ENCODE data around the gene ZNF490. TPM values are rescaled to one million over a fixed set of nuclear protein-coding genes. Genes with fewer than 3 reads are reported as not detected.
A peak's percentile ranks its signal among the peaks of the same experiment; 100 is the strongest.

The ZNF490 gene
- total and polyA plus RNA-seq, 10 of the 15 experiments (the other 5 are each of a cell fraction or from before 2014, with no cell fraction given) = 0.57 to 8.4 (median 3.2) TPM

DNA sequence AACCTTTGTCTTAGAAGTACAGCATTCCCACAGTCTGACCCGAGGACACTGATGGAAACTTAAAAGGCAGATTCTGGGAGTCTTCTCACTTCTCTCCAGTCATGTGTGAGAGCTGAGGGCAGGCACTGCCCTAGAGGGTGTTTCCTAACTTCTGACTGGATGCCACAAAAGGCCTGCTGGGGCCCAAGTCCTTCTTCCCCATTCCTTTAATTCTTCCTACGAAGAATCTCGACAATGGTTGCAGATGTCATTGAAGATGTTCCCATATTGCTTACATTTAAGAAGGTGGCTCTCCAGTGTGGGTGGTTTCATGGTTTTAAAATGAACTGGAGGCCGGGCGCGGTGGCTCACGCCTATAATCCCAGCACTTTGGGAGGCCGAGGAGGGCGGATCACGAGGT lies 32.0 kb downstream of the ZNF490 start:
- DNase-seq (ENCODE audit: low read depth, low spot score) (no peak), ATAC-seq (no peak), FAIRE-seq (no peak)
- Histone ChIP-seq H3K4me3 (no peak overlapping the region), H3K9ac (ENCODE audit: control insufficient read depth, insufficient read depth, low read length) (no peak overlapping the region), H2AFZ (ENCODE audit: control insufficient read depth, low read depth, low read length) (no peak overlapping the region), H4K20me1 (ENCODE audit: control insufficient read depth, insufficient read depth) (no peaks in the 10 kb centered on the region), H3K27me3 (replicated peaks in 1 of 2; ENCODE audit: control insufficient read depth in 2 of 2, insufficient read depth in 2 of 2, low read length in 1 of 2) (no peaks in the 10 kb centered on the region), H3K36me3 (ENCODE audit: control insufficient read depth in 2 of 2, insufficient read depth in 2 of 2, low read length in 1 of 2) (peaks cover 8 to 17% of the 10 kb centered on the region in 2 experiments), H3K79me2 (ENCODE audit: control insufficient read depth, insufficient read depth, low read length) (no peaks in the 10 kb centered on the region), H3K4me2 (ENCODE audit: control insufficient read depth, insufficient read depth) (no peak overlapping the region), H3K27ac (ENCODE audit: control insufficient read depth, insufficient read depth) (no peak overlapping the region), H3K4me1 (ENCODE audit: control insufficient read depth, insufficient read depth, low read length) (peaks cover 6% of the 10 kb centered on the region), H3K9me3 (replicated peaks; ENCODE audit: control insufficient read depth, insufficient read depth, low read length) (peaks cover 26% of the 10 kb centered on the region)
- CTCF ChIA-PET = no interaction called here
- intact Hi-C loops (cut with micrococcal nuclease; ENCODE audit: unreplicated experiment) = no loop called here
- 96% methylated on average over 10 of the region's 10 CpGs for WGBS (ENCODE audit: insufficient coverage, insufficient replicate concordance, low lambda C conversion rate, missing lambda C conversion rate)
- POLR2A ChIA-PET = no interaction called here
- RAD21 ChIA-PET (ENCODE audit: unreplicated experiment) = interaction anchor here (0.6 kb wide), 1 partner anchor 103 kb away, joined by 3 read pairs; the partner anchor contains the start of gene DHPS
- BruUV-seq (replicated peaks) = no TSS peak
- in situ Hi-C loops (cut with MboI) = no loop called here
- SMC1A ChIA-PET (ENCODE audit: uncharacterized antibody, unreplicated experiment) = interaction anchor here (1.4 kb wide), 1 partner anchor 25 kb away, joined by 5 read pairs; no protein-coding TSS in a partner anchor
- no peak for TF ChIP-seq NFYA (IDR thresholded peaks at IDR 0.05; ENCODE audit: borderline replicate concordance, low read depth, low read length)

DNA sequence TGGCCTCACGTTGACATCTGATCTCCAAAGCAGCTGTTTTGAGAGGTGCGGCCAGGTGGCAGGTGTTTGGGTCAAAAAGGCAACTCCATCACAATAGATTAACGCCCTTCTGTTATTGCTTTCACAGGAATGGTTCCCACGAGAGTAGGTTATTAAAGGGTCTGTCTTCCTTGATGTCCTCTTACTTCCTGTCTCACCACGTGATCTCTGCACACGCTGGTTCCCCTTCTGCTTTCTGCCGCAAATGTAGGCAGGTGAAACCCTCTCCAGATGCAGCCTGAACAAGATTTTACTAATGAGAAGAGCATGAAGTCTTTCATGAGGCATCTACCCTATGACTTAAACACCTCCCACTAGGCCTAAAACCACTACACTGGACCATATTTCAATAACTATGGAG lies 36.6 kb downstream of the ZNF490 start:
- intact Hi-C loops (cut with micrococcal nuclease; ENCODE audit: unreplicated experiment) (no loop called here), in situ Hi-C loops (cut with MboI) (no loop called here)
- Histone ChIP-seq H3K79me2 (ENCODE audit: control insufficient read depth, insufficient read depth, low read length) (no peaks in the 10 kb centered on the region), H3K36me3 (ENCODE audit: control insufficient read depth in 2 of 2, insufficient read depth in 2 of 2, low read length in 1 of 2) (no peaks in the 10 kb centered on the region; a peak in 1 of 4 replicates), H3K4me3 (no peak overlapping the region), H3K27me3 (replicated peaks in 1 of 2; ENCODE audit: control insufficient read depth in 2 of 2, insufficient read depth in 2 of 2, low read length in 1 of 2) (no peaks in the 10 kb centered on the region), H3K4me2 (ENCODE audit: control insufficient read depth, insufficient read depth) (peak overlapping the region; percentile 46; the same call in 1 of the 2 replicates), H3K4me1 (ENCODE audit: control insufficient read depth, insufficient read depth, low read length) (peaks cover 6% of the 10 kb centered on the region), H3K9me3 (replicated peaks; ENCODE audit: control insufficient read depth, insufficient read depth, low read length) (peaks cover 1% of the 10 kb centered on the region; the same call in 2 of the 3 replicates), H2AFZ (ENCODE audit: control insufficient read depth, low read depth, low read length) (peak overlapping the region; percentile 46), H4K20me1 (ENCODE audit: control insufficient read depth, insufficient read depth) (no peaks in the 10 kb centered on the region), H3K9ac (ENCODE audit: control insufficient read depth, insufficient read depth, low read length) (no peak overlapping the region), H3K27ac (ENCODE audit: control insufficient read depth, insufficient read depth) (peak overlapping the region; percentile 7; the same call in 1 of the 2 replicates)
- ATAC-seq (peak; percentile 89), FAIRE-seq (peak; percentile 23), DNase-seq (ENCODE audit: low read depth, low spot score) (peak; percentile 71)
- no TSS peak for BruUV-seq (replicated peaks)
- ChIA-PET RAD21 (ENCODE audit: unreplicated experiment) (no interaction called here), SMC1A (ENCODE audit: uncharacterized antibody, unreplicated experiment) (interaction anchor here (0.8 to 1.3 kb wide), 7 partner anchors 13 to 98 kb away, joined by 3 to 6 read pairs (median 3); partner anchors contain the start of genes ZNF490 and ZNF791), CTCF (interaction anchor here (0.6 to 2.9 kb wide), 12 partner anchors 11 to 104 kb away, joined by 3 to 11 read pairs (median 4); partner anchors contain the start of genes ZNF490 and ZNF791), POLR2A (interaction anchor here (0.9 to 2.2 kb wide), 4 partner anchors 37 to 92 kb away, joined by 3 to 5 read pairs (median 3); partner anchors contain the start of genes MAN2B1, WDR83 and ZNF791)
- 1% methylated on average over 7 of the region's 7 CpGs for WGBS (ENCODE audit: insufficient coverage, insufficient replicate concordance, low lambda C conversion rate, missing lambda C conversion rate)
- peak; percentile 29 for TF ChIP-seq RUNX3 (IDR thresholded peaks at IDR 0.05; ENCODE audit: low read length)
- TF ChIP-seq, protein P1, sequence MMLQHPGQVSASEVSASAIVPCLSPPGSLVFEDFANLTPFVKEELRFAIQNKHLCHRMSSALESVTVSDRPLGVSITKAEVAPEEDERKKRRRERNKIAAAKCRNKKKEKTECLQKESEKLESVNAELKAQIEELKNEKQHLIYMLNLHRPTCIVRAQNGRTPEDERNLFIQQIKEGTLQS (IDR thresholded peaks at IDR 0.05; ENCODE audit: borderline replicate concordance, extremely low read depth, low read depth, low read length) = 0 out of 2 replicates have a peak, but pooled peaks have one; percentile 11
- TF ChIP-seq SPI1 (IDR thresholded peaks at IDR 0.05; ENCODE audit: borderline replicate concordance, insufficient read depth, low read depth, low read length) = peak; percentile 83
- TF ChIP-seq EGR1 (IDR thresholded peaks at IDR 0.05; ENCODE audit: borderline replicate concordance in 1 of 2, low read depth in 2 of 2, low read length in 2 of 2) = no peak
- TF ChIP-seq GABPA (IDR thresholded peaks at IDR 0.05; ENCODE audit: low read depth) = no peak
- TF ChIP-seq MEF2A (IDR thresholded peaks at IDR 0.05; ENCODE audit: insufficient read depth, low read depth, low read length) = no peak
- TF ChIP-seq RAD51 (IDR thresholded peaks at IDR 0.05) = peak; percentile 94
- no peak for TF ChIP-seq ESRRA (IDR thresholded peaks at IDR 0.05; ENCODE audit: low read length)
- TF ChIP-seq, protein P2, sequence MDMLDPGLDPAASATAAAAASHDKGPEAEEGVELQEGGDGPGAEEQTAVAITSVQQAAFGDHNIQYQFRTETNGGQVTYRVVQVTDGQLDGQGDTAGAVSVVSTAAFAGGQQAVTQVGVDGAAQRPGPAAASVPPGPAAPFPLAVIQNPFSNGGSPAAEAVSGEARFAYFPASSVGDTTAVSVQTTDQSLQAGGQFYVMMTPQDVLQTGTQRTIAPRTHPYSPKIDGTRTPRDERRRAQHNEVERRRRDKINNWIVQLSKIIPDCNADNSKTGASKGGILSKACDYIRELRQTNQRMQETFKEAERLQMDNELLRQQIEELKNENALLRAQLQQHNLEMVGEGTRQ (IDR thresholded peaks at IDR 0.05; ENCODE audit: borderline replicate concordance, low read depth, low read length) = peak; percentile 73
- peak; percentile 42 for TF ChIP-seq IKZF1 (conservative IDR thresholded peaks at IDR 0.05)
- TF ChIP-seq NBN (IDR thresholded peaks at IDR 0.05) = 0 out of 2 replicates have a peak, but pooled peaks have one; percentile 29
- no peak for TF ChIP-seq BMI1 (IDR thresholded peaks at IDR 0.05; ENCODE audit: borderline replicate concordance)
- TF ChIP-seq HDGF (IDR thresholded peaks at IDR 0.05) = 0 out of 2 replicates have a peak, but pooled peaks have one; percentile 22
- peak; percentile 29; the same call in 1 of the 2 replicates for TF ChIP-seq TCF12 (IDR thresholded peaks at IDR 0.05; ENCODE audit: low read depth, low read length)

Measured in GM12878 (cell line).